Measurements from ENCODE around the gene IWS1.
"Not testable (repeated sequence)": the region's sequence is repeated elsewhere in the genome, so short reads cannot be mapped to it uniquely, and the experiment has no call there.

IWS1 gene

DNA sequence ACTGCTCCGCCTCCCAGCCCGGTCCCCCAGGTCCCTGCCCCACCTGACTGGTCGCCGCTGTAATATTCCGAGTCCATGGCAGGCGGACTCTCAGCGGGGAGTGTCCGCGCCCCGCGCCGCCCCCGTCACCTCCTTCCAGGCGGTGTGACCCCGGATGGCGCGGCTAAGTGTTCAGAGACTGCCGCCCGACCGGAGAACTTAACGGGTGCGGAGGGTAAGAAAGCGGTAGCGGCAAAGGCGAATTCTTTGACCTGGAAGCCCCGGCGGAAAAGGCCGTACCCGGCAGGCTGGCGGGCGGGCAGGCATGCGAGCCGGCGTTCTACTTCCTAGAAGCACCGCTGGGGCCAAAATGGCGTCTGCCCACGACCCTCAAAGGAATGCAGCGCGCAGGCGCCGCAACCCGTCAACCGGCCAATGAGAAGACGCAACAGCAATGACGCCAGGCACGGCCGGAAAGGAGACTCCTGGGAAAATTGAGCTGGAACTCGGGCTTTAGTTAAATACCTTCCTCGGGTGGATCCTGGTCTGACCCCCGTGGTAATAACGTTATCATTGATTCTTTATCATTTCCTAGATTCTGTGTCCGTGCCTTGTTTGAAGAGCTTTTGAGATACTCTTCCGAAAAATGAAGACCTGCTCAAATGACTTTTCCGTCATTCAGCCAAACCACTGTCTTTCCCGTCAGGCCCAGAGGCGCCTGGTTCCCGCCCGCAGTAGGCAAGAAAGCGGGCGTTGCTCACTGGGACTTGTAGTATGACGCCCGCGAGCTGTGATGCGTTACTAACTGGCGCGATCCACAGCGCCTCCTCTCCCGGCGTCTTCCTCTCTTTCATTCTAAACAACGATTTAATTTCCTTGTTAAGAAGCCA is at the start of gene IWS1:
TSS of gene IWS1 (minus strand) at position 358 of the 869 bp plus-strand sequence. CDS start at position 77, 281 bp downstream.
- DNase-seq (ENCODE audit: low read depth in 2 of 2): peak; percentile 82 to 85

DNA sequence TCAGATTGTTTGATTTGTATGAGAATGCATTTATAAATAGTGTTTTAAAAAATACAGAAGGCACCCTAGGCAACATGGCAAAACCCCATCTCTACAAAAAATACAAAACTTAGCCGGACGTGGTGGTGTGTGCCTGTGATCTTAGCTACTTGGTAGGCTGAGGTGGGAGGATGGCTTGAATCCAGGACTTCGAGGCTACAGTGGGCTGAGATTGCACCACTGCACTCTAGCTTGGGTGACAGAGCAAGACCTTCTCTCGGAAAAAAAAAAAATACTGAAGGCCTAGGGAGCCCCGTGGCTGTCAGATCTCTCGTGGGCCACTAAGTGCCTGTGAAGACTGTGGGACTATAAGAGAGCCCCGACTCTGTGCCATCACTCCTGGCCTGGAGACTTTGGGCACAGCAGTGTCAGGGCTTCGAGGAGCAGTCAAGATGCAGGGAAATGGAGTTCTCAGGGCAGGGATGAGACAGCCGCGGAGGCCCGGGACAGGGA is 49.7 kb upstream of the IWS1 start:
- no peak for DNase-seq (ENCODE audit: low read depth in 2 of 2)

DNA sequence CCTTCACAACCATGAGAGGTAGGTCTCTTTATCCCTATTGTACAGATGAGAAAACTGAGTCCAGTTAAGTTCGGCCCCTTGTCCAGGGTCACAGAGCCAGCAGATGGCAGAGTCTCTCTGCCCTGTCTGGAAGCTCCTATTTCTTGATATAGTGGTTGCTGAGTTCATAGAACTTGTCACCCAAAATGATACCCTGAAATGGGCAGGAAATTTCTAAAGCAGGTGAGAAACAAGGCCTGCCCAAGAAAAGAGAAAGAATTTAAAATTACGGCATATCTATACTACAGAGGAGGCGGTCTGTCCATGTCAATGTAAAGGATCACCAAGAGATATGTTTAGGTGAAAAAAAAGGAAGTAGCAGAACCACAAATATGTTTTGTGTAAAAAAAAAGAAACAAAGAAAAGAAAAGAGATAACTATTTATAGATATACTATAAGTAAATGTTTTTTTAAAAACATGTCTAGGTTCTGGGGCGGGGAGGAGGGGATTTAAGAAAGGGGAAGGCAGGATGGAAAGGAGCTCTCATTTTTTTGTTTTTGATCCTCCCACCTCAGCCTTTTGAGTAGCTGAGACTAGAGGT is 49.0 kb upstream of the IWS1 start:
- no peak for DNase-seq (ENCODE audit: low read depth in 2 of 2)

DNA sequence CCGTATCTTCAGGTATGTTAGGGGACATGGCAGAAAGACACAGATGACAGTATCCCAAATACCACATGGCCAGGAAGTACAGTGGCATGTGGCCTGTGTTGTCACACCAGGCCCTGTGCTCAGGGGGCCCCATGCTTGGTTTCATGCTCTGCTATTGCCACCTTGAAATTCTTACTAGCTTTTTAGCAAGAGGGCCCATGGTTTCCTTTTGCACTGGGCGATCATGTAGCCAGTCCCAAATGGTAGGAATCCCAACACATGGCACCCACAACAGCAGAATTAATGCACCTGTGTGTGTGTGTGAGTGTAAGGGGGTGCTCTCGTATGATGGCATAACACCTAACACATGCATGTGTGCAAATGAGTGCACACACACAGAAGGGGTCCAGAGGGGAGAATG is 48.4 kb upstream of the IWS1 start:
- DNase-seq (ENCODE audit: low read depth in 2 of 2): no peak

DNA sequence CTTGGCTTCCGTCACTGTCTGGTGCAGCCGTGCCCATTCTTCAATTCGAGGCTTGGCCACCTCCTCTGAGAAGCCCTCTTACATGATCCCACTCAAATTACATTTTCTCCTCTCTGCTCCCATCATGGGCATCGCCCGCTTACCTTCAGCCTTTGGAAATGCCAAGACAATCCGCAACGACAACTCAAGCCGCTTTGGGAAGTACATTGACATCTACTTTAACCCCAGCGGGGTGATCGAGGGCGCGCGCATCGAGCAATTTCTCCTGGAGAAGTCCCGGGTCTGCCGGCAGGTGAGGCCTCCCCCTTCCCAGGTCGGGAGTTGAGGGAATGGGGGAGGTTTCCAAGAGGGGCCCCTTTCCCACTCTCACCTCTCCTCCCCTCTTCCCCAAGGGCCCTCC is 47.5 kb upstream of the IWS1 start:
- no peak for DNase-seq (ENCODE audit: low read depth in 2 of 2)

DNA sequence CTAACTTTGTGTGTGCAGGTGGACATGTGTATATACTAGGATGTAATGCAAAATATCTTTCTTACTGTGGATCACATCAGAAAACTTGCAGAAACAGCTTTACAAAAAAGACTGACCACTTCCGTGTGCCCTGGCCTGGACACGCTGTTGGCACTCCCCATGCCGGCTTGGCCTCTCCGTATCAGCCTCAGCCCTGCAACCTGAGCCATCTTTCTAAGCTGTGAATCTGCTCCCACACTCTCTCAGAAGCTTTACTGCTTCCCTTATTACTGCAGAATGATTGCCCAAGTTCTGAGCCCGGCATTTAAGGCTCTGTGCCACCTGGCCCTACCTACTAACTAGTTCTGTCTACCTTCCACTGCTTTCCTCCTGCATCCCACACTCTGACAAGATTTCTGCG is 47.0 kb upstream of the IWS1 start:
- DNase-seq (ENCODE audit: low read depth in 2 of 2): no peak

DNA sequence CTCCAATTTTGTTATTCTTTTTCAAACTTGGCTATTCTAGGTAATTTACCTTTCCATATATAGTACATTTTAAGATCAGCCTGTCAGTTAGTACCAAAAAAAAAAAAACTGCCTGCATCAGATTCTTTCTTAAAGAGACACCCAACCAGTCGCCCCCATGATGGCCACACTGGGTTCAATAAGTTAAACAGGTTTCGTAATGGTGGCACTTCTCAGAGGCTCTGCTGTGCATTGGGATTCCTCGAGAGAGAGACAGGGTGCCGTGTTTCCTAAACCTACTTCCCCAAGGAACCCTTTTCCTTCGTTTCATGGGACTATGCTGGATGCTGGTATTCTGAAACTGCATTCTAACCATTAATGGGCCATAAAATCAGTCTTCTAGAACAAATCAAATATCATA is 46.6 kb upstream of the IWS1 start:
- DNase-seq (ENCODE audit: low read depth in 2 of 2): no peak

DNA sequence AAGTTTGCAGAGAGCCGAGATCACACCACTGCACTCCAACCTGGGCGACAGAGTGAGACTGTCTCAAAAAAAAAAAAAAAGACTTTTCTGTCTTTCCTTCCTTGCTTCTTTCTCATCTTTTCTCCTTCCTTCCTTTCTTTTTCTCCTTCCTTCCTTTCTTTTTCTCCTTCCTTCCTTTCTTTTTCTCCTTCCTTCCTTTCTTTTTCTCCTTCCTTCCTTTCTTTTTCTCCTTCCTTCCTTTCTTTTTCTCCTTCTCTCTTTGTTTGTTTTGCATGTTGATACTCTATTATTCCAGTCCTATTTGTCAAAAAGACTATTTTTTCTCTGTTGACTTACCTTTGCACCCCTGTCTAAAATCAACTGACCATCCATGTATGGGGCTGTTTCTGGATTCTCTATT is 46.1 kb upstream of the IWS1 start:
- DNase-seq (ENCODE audit: low read depth in 2 of 2): not testable (repeated sequence)

DNA sequence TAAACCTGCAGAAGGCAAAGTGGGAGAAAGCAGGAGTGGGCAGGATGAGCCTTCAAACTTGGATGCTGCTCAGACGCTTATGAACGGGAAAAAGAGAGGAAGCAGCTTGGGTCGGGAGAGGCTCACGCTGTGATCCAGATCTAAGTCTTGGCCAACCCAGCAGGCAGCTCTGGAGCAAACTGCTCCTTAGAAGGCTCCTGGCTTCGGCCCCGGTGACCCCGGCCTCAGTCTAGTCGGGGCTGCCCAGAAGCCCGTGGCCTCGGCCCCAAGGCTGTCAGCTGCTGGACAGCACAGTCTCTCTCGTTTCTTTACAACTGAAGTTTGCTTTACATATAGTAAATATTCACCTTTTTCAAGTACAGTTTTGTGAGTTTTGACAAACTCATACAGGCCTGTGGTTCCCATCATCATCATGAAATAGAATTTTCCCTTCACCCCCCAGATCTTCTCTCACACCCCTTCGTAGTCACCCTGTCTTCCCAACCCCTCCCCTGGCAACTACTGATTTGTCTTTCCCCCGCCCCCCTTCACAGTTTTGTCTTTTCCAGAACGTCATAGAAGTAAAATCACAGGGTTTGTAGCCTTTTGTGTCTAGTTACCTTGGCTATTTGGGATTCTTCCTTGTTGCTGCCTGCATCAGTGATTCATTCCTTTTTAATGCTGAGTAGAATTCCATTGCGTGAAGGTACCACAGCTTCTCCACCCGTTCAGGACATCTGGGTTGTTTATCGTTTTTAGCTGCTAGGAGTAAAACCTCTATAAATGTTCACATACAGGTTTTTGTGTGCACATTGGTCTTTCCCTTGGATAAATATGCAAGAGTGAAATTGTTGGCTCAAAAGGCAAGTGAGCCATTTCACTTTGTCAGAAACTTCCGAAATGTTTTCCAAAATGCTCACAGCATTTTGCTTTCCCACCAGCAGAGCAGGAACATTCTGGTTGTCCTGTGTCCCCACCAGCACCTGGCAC is 44.3 kb upstream of the IWS1 start:
- DNase-seq (ENCODE audit: low read depth in 2 of 2): no peak

DNA sequence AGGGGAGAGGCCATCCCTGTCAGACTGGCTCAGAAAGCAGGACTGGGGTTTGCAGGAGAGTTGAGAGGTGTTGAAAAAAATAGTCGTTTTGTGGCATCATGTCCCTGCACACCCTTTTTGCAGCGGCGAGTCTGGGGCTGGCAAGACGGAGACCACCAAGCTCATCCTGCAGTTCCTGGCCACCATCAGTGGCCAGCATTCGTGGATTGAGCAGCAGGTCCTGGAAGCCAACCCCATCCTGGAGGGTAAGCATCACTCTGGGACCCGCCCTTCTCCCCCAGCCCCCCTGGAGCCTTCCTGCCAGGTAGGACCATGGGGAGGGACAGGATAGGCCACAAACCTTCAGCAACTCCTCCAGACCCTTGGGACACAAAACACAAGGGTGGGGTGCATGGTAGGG is 43.4 kb upstream of the IWS1 start:
- DNase-seq (ENCODE audit: low read depth in 2 of 2): no peak

DNA sequence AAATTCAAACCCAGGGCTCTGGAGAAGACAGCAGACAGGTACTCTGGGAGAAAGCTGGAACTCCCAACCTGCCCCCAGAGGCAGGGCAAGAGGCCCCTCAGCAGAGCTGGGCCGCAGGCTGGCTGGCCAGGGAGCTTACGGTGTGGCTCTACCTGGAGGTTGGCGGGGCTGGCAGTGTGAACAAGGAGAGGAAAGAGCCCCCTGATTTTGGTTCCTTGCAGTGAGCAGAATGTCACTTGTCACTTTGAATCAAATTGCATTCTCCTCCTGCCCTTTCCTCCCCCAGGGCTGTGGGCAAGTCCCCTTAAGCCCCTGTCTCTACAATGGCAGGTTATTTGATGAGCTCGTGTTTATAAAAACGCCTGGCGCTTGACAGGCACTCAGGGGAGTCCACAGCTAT is 41.8 kb upstream of the IWS1 start:
- DNase-seq (ENCODE audit: low read depth in 2 of 2): no peak

DNA sequence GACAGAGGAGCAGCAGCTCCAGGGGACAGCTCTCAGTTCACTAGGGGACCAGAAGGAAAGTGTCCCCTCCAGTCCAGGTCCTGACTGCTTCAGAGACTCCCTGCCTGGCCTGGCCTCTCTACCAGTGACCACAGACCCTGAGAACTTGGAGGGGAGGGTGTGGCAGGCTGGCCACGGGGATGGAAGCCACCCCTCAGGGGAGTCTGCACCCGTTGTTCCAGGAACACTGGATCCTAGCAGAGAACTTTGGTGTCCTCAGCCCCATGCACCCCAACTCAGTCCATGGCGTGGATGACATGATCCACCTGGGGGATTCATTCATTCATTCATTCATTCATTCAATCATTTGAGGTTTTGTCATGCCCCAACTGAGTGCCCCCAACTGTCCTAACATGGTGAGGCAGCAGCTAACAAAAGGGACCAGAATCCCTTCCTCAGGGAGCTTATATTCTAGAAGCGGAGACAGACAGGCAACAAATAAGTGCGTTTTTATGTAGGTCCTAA is 41.1 kb upstream of the IWS1 start:
- no peak for DNase-seq (ENCODE audit: low read depth in 2 of 2)

DNA sequence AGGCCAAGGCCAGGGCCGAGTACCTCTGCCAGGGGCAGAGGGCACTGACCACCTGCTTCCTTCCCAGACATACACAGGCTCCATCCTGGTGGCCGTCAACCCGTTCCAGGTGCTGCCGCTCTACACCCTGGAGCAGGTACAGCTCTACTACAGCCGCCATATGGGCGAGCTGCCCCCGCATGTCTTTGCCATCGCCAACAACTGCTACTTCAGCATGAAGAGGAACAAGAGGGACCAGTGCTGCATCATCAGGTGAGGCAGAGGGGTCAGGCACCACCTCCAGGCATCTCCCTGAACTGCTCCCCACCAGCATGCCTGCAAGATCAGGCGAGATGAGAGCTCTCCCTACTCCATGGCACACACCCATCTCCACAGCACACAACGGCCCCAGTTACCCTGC is 40.3 kb upstream of the IWS1 start:
- DNase-seq (ENCODE audit: low read depth in 2 of 2): no peak

DNA sequence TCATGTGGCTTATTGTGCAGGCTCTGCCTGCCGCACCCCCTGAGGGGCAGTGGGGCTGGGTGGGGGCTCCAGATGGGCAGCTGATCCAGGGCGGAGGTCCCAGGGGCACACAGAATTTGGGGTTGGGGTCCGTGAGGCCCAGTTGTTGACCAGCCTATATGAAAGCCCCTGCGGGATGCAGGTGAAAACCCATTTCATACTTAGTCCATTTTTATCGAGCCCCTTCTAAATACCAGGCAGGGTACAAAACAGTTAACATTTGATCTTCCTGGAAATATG is 39.8 kb upstream of the IWS1 start:
- DNase-seq (ENCODE audit: low read depth in 2 of 2): no peak

DNA sequence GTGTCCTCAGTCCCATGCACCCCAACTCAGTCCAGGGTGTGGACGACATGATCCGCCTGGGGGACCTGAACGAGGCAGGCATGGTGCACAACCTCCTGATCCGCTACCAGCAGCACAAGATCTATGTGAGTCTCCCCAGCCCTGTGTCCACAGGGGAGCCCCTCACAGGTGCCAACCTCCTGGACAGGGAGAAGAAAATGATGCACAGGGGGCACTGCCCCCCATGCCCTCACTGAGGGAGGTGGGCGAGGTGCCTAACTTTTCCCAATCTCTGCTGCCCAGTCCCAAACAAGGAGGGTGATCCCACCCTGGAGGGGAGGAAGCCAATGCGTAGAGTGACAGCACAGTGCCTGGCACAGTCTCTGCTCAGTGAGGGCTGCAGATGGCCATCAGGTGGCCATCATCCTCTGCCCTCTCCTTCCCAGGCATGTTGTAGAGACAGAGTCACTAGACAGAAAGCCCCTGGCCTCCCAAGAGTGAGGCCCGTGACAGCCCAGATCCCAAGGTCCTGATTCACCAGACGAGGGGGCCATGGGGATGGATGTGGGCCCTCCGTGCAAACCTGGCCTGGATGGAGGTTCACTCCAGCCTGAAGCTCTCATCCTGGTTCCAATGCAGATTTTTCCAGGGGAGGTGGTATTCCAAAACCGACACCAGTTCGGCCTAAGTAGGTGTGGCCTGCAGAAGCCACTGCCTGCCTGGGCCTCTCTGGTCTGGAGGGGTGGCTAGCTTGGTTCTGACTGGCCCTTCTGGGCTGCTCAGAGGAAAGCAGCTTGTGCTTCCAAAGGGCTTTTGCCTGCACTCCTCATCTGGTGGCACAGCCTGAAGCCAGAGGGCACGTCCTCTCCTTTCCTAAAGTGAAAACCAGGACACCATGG is 39.2 kb upstream of the IWS1 start:
- no peak for DNase-seq (ENCODE audit: low read depth in 2 of 2)

DNA sequence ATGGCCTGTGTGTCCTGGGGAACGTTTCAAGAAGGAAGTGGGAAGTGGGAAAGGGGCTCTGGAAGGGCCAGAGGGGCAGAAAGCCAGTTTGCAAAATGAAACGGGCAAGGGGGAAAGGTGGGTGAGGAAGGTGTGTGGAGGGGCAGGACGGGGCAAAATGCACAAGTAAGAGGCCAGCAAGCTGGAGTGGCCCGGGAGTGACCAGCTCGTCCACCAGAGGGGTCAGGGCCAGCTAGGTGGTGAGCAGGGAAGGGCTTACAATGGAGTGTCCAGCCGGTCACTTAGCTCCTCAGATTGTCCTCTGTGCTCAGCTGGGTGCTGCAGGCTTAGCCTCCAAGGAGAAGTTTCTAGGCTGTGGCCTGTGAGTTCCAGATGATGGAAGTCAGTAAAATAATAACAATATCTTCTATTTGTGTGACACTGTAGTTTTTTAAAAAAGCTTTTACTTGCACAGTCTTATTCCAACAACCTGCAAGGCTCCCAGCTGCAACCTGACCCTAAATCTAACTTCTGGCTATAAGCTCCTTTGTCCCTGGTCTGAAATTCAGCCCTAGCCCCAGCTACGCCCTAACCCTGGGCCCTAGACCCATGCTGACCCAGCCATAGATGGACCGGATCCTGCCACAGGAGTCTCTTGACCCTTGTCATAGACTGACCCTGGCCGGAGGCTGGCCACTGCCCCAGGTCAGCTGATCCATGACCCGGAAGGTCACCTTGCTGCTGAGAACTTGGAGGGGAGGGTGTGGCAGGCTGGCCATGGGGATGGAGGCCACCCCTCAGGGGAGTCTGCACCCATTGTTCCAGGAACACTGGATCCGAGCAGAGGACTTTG is 38.4 kb upstream of the IWS1 start:
- DNase-seq (ENCODE audit: low read depth in 2 of 2): no peak

DNA sequence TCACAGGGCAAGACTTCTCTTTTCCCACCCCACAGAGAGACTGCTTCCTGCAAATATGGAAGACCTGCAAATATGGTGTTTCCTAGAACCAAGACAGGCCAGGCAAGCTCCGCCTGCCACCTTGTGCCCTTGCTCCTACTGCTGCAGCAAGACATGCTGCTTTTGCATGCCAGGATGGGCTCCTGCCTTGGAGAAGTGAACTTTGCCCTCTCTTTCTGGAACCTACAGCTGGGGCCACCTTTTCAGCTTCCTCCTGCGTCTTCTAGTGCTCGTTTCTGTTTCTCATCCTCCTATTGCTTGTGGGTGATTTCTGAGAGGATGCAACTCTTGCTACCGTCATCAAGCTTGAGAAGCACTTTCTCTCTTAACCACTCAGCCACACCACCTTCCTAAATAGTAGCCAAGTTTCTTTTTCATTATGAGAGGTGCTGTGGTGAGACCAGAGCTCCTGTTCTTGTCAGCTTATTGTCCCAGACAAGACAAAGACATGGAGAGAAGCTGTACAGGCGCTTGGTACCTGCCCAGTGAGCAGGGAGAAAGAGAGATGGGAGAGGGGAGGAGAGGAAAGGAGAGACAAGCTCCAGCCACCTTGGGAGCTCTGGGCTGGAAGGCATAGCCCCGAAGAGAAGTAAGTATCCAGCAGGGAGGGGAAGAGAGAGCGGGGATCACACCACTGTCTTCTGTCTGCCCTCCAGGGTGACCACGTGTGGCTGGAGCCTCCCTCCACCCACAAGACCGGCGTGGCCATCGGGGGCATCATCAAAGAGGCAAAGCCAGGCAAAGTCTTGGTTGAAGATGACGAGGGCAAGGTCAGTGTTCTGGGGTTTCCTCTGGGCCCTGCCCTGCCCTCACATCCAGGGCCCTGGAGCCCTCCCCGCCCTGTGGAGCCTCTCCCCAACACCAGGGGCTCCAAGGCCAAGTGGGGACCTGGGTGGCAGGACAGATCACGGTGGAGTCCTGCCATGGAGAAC is 37.5 kb upstream of the IWS1 start:
- DNase-seq (ENCODE audit: low read depth in 2 of 2): no peak

DNA sequence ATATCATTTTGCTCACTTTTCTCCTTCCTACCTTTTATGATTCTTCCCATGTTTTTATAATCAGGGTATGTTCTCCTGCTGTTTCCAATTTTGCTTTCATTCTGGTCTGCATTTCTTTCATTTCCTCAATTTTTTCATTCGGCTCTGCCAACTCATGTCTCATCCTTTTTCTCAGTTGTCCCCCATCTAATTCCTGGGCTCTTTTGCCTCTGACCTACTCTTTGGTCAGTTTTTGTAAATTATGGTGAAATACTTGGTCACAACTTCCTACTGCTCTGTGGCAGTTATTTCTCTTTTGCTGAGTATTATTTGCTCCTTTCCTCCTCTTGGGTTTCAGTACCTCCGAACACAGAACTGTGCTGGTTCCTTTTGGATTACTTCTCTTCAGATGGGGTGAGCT is 36.6 kb upstream of the IWS1 start:
- DNase-seq (ENCODE audit: low read depth in 2 of 2): no peak

DNA sequence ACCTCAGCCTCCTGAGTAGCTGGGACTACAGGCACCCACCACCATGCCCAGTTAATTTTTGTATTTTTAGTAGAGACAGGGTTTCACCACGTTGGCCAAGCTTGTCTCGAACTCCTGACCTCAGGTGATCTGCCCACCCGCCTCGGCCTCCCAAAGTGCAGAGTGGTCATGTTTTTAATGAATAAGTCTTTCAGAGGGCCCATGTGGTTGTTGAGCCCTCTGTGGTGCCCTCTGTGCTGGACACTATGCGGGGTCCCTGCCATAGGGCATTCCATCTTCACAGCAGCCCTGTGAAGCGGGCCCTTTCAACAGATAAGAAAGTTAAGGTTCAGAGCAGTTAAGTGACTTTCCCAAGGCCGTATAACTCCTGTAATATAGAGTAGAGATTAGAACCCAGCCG is 35.1 kb upstream of the IWS1 start:
- DNase-seq (ENCODE audit: low read depth in 2 of 2): no peak

Measured in activated CD4-positive, alpha-beta T cell treated with anti-CD3 and anti-CD28 coated beads for 24 hours (primary cell).